HepG2 (cell line): ENCODE data around the gene OGA. TPM values are rescaled to one million over a fixed set of nuclear protein-coding genes. Genes with fewer than 3 reads are reported as not detected.

Experiments
- ATF7-NPFF ChIP-seq: sonication (generic); formaldehyde crosslinking; IDR thresholded peaks from 2 replicates; pipeline ENCODE4 v1.8.1; 2023; ENCODE audit warnings: mild to moderate bottlenecking, low read depth, missing genetic modification reagents, moderate library complexity
- EEA1 ChIP-seq: sonication (generic); formaldehyde crosslinking; IDR thresholded peaks from 2 replicates; pipeline ENCODE4 v1.5.1; 2020; ENCODE audit warnings: mild to moderate bottlenecking, missing genetic modification reagents, borderline replicate concordance
- EP300 ChIP-seq, 3 experiments: sonication (generic) in 1 of 3; formaldehyde crosslinking in 1 of 3; IDR thresholded peaks; 2 replicates each; pipeline versions ENCODE4 v1.5.1 to v1.6.1; 2011 to 2020; ENCODE audit warnings: low read depth in 2 of 3, low read length in 2 of 3, borderline replicate concordance in 1 of 3, improper control_type of control experiment in 1 of 3, mild to moderate bottlenecking in 1 of 3, missing genetic modification reagents in 1 of 3, moderate library complexity in 1 of 3
- FOSL1 ChIP-seq: sonication (generic); formaldehyde crosslinking; IDR thresholded peaks from 2 replicates; pipeline ENCODE4 v1.9.0; 2021; ENCODE audit warnings: missing genetic modification reagents, borderline replicate concordance
- HOXA9 ChIP-seq: sonication (generic); formaldehyde crosslinking; IDR thresholded peaks from 2 replicates; pipeline ENCODE4 v1.8.1; 2022; ENCODE audit warnings: missing genetic modification reagents, mild to moderate bottlenecking, moderate library complexity, borderline replicate concordance
- JDP2 ChIP-seq: sonication (generic); formaldehyde crosslinking; IDR thresholded peaks from 2 replicates; pipeline ENCODE4 v1.8.1; 2022; ENCODE audit warnings: missing genetic modification reagents, borderline replicate concordance
- KMT2B ChIP-seq: IDR thresholded peaks from 2 replicates; pipeline ENCODE4 v1.6.1; 2016; ENCODE audit warnings: missing genetic modification reagents, missing compliant biosample characterization
- MAZ ChIP-seq, 2 experiments: sonication (generic) in 1 of 2; formaldehyde crosslinking in 1 of 2; IDR thresholded peaks; 2 replicates each; pipeline versions ENCODE4 v1.5.0 to v1.6.1; 2012 to 2020; ENCODE audit warnings: low read depth in 2 of 2, mild to moderate bottlenecking in 2 of 2, borderline replicate concordance in 1 of 2, improper control_type of control experiment in 1 of 2, low read length in 1 of 2, missing genetic modification reagents in 1 of 2, moderate library complexity in 1 of 2
- MEIS1 ChIP-seq: sonication (generic); formaldehyde crosslinking; IDR thresholded peaks from 2 replicates; pipeline ENCODE4 v1.9.0; 2021; ENCODE audit warnings: mild to moderate bottlenecking, missing genetic modification reagents, moderate library complexity, borderline replicate concordance
- MTA3 ChIP-seq: sonication (generic); formaldehyde crosslinking; IDR thresholded peaks from 2 replicates; pipeline ENCODE4 v1.4.0; 2020; ENCODE audit warnings: missing genetic modification reagents
- MXD4 ChIP-seq: IDR thresholded peaks from 2 replicates; pipeline ENCODE4 v1.6.1; 2016; ENCODE audit warnings: mild to moderate bottlenecking, missing biosample characterization, missing genetic modification reagents
- NBN ChIP-seq: fragments of 450-650 bp; conservative IDR thresholded peaks from 2 replicates; pipeline ENCODE4 v1.6.1; 2017
- NCOA2 ChIP-seq: sonication (generic); formaldehyde crosslinking; IDR thresholded peaks from 2 replicates; pipeline ENCODE4 v1.8.0; 2022; ENCODE audit warnings: inconsistent platforms
- NFYC ChIP-seq: IDR thresholded peaks from 2 replicates; pipeline ENCODE4 v1.6.1; 2016; ENCODE audit warnings: missing genetic modification reagents, missing compliant biosample characterization
- PPARG ChIP-seq: conservative IDR thresholded peaks from 2 replicates; pipeline ENCODE4 v1.6.1; 2016; ENCODE audit warnings: missing biosample characterization, missing genetic modification reagents
- RBFOX2 ChIP-seq: fragments of 200-400 bp; formaldehyde crosslinking; IDR thresholded peaks from 2 replicates; pipeline ENCODE4 v1.6.1; 2017; ENCODE audit warnings: low read depth, mild to moderate bottlenecking, low read length
- RFXAP ChIP-seq: sonication (generic); formaldehyde crosslinking; IDR thresholded peaks from 2 replicates; pipeline ENCODE4 v1.4.0; 2020; ENCODE audit warnings: missing genetic modification reagents, borderline replicate concordance
- SIX1 ChIP-seq: sonication (generic); formaldehyde crosslinking; IDR thresholded peaks from 2 replicates; pipeline ENCODE4 v1.4.0; 2020; ENCODE audit warnings: missing genetic modification reagents, borderline replicate concordance
- TBX2 ChIP-seq: sonication (generic); formaldehyde crosslinking; IDR thresholded peaks from 2 replicates; pipeline ENCODE4 v1.5.0; 2020; ENCODE audit warnings: missing genetic modification reagents, mild to moderate bottlenecking, borderline replicate concordance
- TP53 ChIP-seq: sonication (generic); formaldehyde crosslinking; conservative IDR thresholded peaks from 2 replicates; pipeline ENCODE4 v1.4.0; 2020; ENCODE audit warnings: missing genetic modification reagents
- ZFP37 ChIP-seq: sonication (generic); formaldehyde crosslinking; IDR thresholded peaks from 2 replicates; pipeline ENCODE4 v1.4.0; 2020; ENCODE audit warnings: missing genetic modification reagents, borderline replicate concordance
- ZNF138 ChIP-seq: sonication (generic); formaldehyde crosslinking; IDR thresholded peaks from 2 replicates; pipeline ENCODE4 v1.5.0; 2020; ENCODE audit warnings: mild to moderate bottlenecking, low read depth, missing genetic modification reagents
- ZNF350 ChIP-seq: sonication (generic); formaldehyde crosslinking; IDR thresholded peaks from 2 replicates; pipeline ENCODE4 v1.4.0; 2020; ENCODE audit warnings: mild to moderate bottlenecking, low read depth, missing genetic modification reagents, borderline replicate concordance
- ZNF468 ChIP-seq: sonication (generic); formaldehyde crosslinking; IDR thresholded peaks from 2 replicates; pipeline ENCODE4 v1.8.0; 2022; ENCODE audit warnings: mild to moderate bottlenecking, moderate library complexity, missing genetic modification reagents
- ZNF660 ChIP-seq: sonication (generic); formaldehyde crosslinking; IDR thresholded peaks from 2 replicates; pipeline ENCODE4 v1.5.1; 2020; ENCODE audit warnings: mild to moderate bottlenecking, low read depth, missing genetic modification reagents, borderline replicate concordance
- ZSCAN29 ChIP-seq: sonication (generic); formaldehyde crosslinking; conservative IDR thresholded peaks from 2 replicates; pipeline ENCODE4 v1.4.0; 2020; ENCODE audit warnings: mild to moderate bottlenecking, missing genetic modification reagents
- polyA plus RNA-seq, 8 experiments: library from polyadenylated mRNA; depleted of rRNA in 3 of 8; stranded (reverse) in 7 of 8; unstranded in 1 of 8; fragments of >200 nt; fragmentation: Illumina TruSeq in 4 of 8; extraction: Trizol in 4 of 8; gene quantifications; 2 replicates each; pipeline versions ENCODE4 v1.2.1 to v1.2.3, GENCODE V29; 2011 to 2016; ENCODE audit warnings: low read depth in 4 of 8, missing spikeins in 1 of 8, mixed read lengths in 1 of 8; ENCODE audit not compliant: insufficient read depth in 1 of 8
- total RNA-seq, 5 experiments: library from RNA; depleted of rRNA; stranded (reverse); fragments of >200 nt; fragmentation: Illumina TruSeq; extraction: Trizol; gene quantifications; 2 replicates each; pipeline ENCODE4 v1.2.3, GENCODE V29; 2016; ENCODE audit warnings: low read depth in 1 of 5
- TF ChIP-seq, protein P1 (sequence below): IDR thresholded peaks from 2 replicates; pipeline ENCODE4 v1.6.1; 2018; ENCODE audit warnings: missing genetic modification reagents, mild to moderate bottlenecking, missing compliant biosample characterization
- TF ChIP-seq, protein P2 (sequence below): sonication (generic); formaldehyde crosslinking; IDR thresholded peaks from 2 replicates; pipeline ENCODE4 v1.8.0; 2022; ENCODE audit warnings: mild to moderate bottlenecking, missing genetic modification reagents, borderline replicate concordance

The OGA gene
- total and polyA plus RNA-seq, 2 of the 13 experiments (the other 11 are each of a cell fraction or from before 2014, with no cell fraction given), result 33.2 to 39.8 TPM

DNA sequence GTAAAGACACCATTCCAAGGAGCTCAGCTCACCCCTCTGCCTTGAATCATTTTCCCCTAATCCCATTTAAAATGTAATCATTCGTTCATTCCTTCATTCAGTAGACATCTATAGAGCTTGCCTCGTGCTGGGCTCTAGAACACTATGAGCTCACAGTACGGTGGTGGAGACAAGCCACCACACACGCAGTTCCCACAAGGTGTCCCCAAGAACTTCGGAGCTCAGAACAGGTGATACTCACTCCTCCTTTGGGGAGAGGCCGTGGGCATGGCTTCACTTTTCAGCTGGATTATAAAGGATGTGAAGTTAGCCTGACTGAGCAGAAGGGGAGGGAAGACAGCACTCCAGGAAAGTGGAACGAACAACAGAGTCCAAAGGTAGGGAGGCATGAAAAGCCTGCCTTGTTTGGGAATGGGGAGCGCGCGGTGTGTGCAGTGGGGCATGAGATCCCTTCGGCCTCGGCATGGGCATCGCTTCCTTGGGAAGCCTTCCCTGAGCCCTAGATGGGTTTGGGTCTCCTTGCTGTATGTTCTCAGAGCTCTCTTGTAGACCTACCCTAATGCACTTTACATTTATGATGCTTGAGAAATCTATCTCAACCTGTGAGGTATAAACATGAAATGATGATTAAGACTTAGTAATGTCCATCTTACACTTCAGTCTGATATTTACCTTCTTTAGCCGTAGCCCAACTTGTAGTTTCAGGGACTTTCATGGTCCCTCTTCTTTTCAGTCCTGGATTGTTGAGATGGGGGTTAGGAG, 809 bp upstream of the OGA start (continued):
- TF ChIP-seq, protein P1, sequence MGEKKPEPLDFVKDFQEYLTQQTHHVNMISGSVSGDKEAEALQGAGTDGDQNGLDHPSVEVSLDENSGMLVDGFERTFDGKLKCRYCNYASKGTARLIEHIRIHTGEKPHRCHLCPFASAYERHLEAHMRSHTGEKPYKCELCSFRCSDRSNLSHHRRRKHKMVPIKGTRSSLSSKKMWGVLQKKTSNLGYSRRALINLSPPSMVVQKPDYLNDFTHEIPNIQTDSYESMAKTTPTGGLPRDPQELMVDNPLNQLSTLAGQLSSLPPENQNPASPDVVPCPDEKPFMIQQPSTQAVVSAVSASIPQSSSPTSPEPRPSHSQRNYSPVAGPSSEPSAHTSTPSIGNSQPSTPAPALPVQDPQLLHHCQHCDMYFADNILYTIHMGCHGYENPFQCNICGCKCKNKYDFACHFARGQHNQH (CRISPR knock-in tag), result no peak
- no peak for TF ChIP-seq EEA1 (CRISPR knock-in tag)
- TF ChIP-seq MAZ (IDR thresholded peaks at IDR 0.05; ENCODE audit: borderline replicate concordance, low read depth, low read length), result no peak
- no peak; the same call in 1 of the 2 replicates for TF ChIP-seq MAZ (CRISPR knock-in tag; IDR thresholded peaks at IDR 0.05; ENCODE audit: low read depth)
- TF ChIP-seq ZNF350 (CRISPR knock-in tag), result no peak
- no peak for TF ChIP-seq TP53 (CRISPR knock-in tag)
- TF ChIP-seq, protein P2, sequence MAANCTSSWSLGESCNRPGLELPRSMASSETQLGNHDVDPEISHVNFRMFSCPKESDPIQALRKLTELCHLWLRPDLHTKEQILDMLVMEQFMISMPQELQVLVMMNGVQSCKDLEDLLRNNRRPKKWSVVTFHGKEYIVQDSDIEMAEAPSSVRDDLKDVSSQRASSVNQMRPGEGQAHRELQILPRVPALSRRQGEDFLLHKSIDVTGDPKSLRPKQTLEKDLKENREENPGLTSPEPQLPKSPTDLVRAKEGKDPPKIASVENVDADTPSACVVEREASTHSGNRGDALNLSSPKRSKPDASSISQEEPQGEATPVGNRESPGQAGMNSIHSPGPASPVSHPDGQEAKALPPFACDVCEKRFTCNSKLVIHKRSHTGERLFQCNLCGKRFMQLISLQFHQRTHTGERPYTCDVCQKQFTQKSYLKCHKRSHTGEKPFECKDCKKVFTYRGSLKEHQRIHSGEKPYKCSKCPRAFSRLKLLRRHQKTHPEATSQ (CRISPR knock-in tag), result no peak
- peak; percentile 20; the same call in 1 of the 2 replicates for TF ChIP-seq TBX2
- no peak for TF ChIP-seq NBN
- TF ChIP-seq ZNF138 (CRISPR knock-in tag), result no peak
- TF ChIP-seq ZNF660 (CRISPR knock-in tag), result no peak
- no peak for TF ChIP-seq ATF7-NPFF (CRISPR knock-in tag)
- TF ChIP-seq SIX1 (CRISPR knock-in tag), result no peak
- no peak for TF ChIP-seq ZFP37 (CRISPR knock-in tag)
- TF ChIP-seq MEIS1 (CRISPR knock-in tag), result no peak
- TF ChIP-seq FOSL1, result no peak
- no peak for TF ChIP-seq PPARG (CRISPR knock-in tag)
- TF ChIP-seq RBFOX2, result no peak; the same call in 1 of the 2 replicates
- no peak for TF ChIP-seq HOXA9
- TF ChIP-seq MTA3 (CRISPR knock-in tag), result no peak
- no peak for TF ChIP-seq ZNF468 (CRISPR knock-in tag)
- peak in 1 of 2 experiments; percentile 18; a peak in 1 of 4 replicates for TF ChIP-seq EP300 (IDR thresholded peaks at IDR 0.05; ENCODE audit: low read depth in 2 of 2, low read length in 2 of 2)
- no peak for TF ChIP-seq EP300 (CRISPR knock-in tag; IDR thresholded peaks at IDR 0.05; ENCODE audit: borderline replicate concordance)
- TF ChIP-seq RFXAP (CRISPR knock-in tag), result no peak; the same call in 1 of the 2 replicates
- no peak; the same call in 1 of the 2 replicates for TF ChIP-seq MXD4 (CRISPR knock-in tag)
- TF ChIP-seq NCOA2 (CRISPR knock-in tag), result no peak
- TF ChIP-seq JDP2 (CRISPR knock-in tag), result no peak
- no peak for TF ChIP-seq ZSCAN29
- TF ChIP-seq NFYC (CRISPR knock-in tag), result no peak
- no peak for TF ChIP-seq KMT2B (CRISPR knock-in tag)
